ENCODE measurements around the gene KCNN1.
"Not testable (repeated sequence)": the region's sequence is repeated elsewhere in the genome, so short reads cannot be mapped to it uniquely, and the experiment has no call there.

Gene KCNN1

GRCh38 chr19:17966550-17967256 is at the start of gene KCNN1:
Gene KCNN1 (plus strand): TSS chr19:17967107. CDS start chr19:17973889, 6,782 bp downstream.
- no peak for DNase-seq (ENCODE audit: low read depth in 2 of 2)

- not testable (repeated sequence) for DNase-seq (ENCODE audit: low read depth in 2 of 2)
Measured at GRCh38 chr19:17918151-17918550, 48.8 kb upstream of the KCNN1 start.

- DNase-seq (ENCODE audit: low read depth in 2 of 2) = not testable (repeated sequence)
Measured at GRCh38 chr19:17919122-17919521, 47.8 kb upstream of the KCNN1 start.

GRCh38 chr19:17920527-17920926 is 46.4 kb upstream of the KCNN1 start:
- no peak for DNase-seq (ENCODE audit: low read depth in 2 of 2)

GRCh38 chr19:17922138-17922537 is 44.8 kb upstream of the KCNN1 start:
- DNase-seq (ENCODE audit: low read depth in 2 of 2) = no peak

GRCh38 chr19:17926044-17926443 is 40.9 kb upstream of the KCNN1 start:
- DNase-seq (ENCODE audit: low read depth in 2 of 2) = no peak

GRCh38 chr19:17929056-17929455 is 37.9 kb upstream of the KCNN1 start:
- DNase-seq (ENCODE audit: low read depth in 2 of 2) = no peak

- no peak for DNase-seq (ENCODE audit: low read depth in 2 of 2)
Measured at GRCh38 chr19:17931532-17932191, 35.2 kb upstream of the KCNN1 start.

GRCh38 chr19:17932485-17933338 is 34.2 kb upstream of the KCNN1 start, which contains the start of gene CCDC124:
Gene CCDC124 (plus strand): TSS chr19:17933015. CDS start chr19:17936421, 3,406 bp downstream.
- DNase-seq (ENCODE audit: low read depth in 2 of 2) = peak; percentile 71 to 73

GRCh38 chr19:17933414-17934129 is 33.3 kb upstream of the KCNN1 start:
- DNase-seq (ENCODE audit: low read depth in 2 of 2) = no peak

- no peak for DNase-seq (ENCODE audit: low read depth in 2 of 2)
Measured at GRCh38 chr19:17936379-17936778, 30.5 kb upstream of the KCNN1 start.

GRCh38 chr19:17937371-17937900 is 29.5 kb upstream of the KCNN1 start:
- no peak for DNase-seq (ENCODE audit: low read depth in 2 of 2)

GRCh38 chr19:17938092-17938845 is 28.6 kb upstream of the KCNN1 start:
- DNase-seq (ENCODE audit: low read depth in 2 of 2) = peak; percentile 38 to 40

- no peak for DNase-seq (ENCODE audit: low read depth in 2 of 2)
Measured at GRCh38 chr19:17942181-17942580, 24.7 kb upstream of the KCNN1 start.

GRCh38 chr19:17942582-17943273 is 24.2 kb upstream of the KCNN1 start:
- no peak for DNase-seq (ENCODE audit: low read depth in 2 of 2)

GRCh38 chr19:17943274-17944221 is 23.4 kb upstream of the KCNN1 start:
- DNase-seq (ENCODE audit: low read depth in 2 of 2) = no peak

GRCh38 chr19:17944301-17944700 is 22.6 kb upstream of the KCNN1 start:
- peak; percentile 29 to 35 for DNase-seq (ENCODE audit: low read depth in 2 of 2)

- no peak for DNase-seq (ENCODE audit: low read depth in 2 of 2)
Measured at GRCh38 chr19:17946965-17947784, 19.7 kb upstream of the KCNN1 start.
